Uterus (tissue), 2 donors: ENCODE data around the gene CAMK1G.

Experiments
- POLR2A ChIP-seq, 2 donors: fragments of 450-650 bp; IDR thresholded peaks; one replicate each; pipeline ENCODE4 v1.6.1; 2016; ENCODE audit warnings: antibody characterized with exemption in 2 of 2, mild to moderate bottlenecking in 1 of 2, moderate library complexity in 1 of 2
- TF ChIP-seq, protein P1 (sequence below), 4 experiments: fragments of 200-600 bp in 2 of 4; fragments of 450-650 bp in 2 of 4; sonication (generic) in 2 of 4; IDR thresholded peaks; one replicate each; pipeline ENCODE4 v1.5.1; 2016 to 2019; ENCODE audit warnings: antibody characterized with exemption in 4 of 4, mild to moderate bottlenecking in 2 of 4, moderate library complexity in 1 of 4

DNA sequence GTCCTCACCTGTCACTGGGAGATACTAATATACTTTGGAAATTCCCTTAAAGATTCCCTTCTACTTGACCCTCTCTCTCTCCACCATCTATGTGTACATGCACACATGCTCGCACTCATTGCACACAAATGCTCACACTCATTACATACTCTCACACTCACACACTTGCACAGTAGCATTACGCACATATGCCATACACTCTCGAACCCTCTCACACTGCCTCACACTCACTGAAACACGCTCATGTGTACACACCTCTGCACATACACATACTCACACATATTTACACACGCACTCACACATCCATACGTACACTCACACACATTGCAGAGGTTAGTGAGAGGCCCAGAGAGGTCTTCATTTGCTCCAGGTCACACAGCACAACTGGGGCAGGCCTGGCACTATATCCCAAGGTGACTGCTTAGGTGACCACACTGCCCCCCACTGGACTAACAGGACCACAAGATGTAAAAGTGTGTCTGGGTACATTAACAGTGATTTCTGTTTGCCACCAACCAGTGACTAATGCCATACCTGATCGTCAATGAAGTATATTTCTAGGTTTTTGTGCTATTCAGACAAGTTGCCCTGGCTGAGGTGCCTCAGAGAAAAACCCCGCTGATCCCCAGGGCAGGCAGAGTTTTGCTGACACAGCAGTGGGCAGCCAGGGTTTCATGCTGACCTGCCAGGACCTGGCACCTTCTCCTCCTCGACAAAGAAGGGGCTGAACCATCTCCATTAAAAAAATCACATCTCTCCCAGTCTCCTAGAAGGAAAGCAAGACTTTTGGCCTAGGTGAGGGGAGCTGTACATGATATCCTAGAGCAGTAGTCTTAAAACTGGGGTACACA lies 28.5 kb upstream of the CAMK1G start:
- TF ChIP-seq, protein P1, sequence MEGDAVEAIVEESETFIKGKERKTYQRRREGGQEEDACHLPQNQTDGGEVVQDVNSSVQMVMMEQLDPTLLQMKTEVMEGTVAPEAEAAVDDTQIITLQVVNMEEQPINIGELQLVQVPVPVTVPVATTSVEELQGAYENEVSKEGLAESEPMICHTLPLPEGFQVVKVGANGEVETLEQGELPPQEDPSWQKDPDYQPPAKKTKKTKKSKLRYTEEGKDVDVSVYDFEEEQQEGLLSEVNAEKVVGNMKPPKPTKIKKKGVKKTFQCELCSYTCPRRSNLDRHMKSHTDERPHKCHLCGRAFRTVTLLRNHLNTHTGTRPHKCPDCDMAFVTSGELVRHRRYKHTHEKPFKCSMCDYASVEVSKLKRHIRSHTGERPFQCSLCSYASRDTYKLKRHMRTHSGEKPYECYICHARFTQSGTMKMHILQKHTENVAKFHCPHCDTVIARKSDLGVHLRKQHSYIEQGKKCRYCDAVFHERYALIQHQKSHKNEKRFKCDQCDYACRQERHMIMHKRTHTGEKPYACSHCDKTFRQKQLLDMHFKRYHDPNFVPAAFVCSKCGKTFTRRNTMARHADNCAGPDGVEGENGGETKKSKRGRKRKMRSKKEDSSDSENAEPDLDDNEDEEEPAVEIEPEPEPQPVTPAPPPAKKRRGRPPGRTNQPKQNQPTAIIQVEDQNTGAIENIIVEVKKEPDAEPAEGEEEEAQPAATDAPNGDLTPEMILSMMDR (IDR thresholded peaks at IDR 0.05), result no peak
- TF ChIP-seq POLR2A (IDR thresholded peaks at IDR 0.05), result no peak
